Loucy (cell line): ENCODE data around the gene GPR37.

Experiments used
- H2AFZ ChIP-seq: fragments of 200-600 bp; sonication (generic); 2 replicates; pipeline ENCODE4 v1.6.0; 2016; ENCODE audit warnings: antibody characterized with exemption, mild to moderate bottlenecking, low read length, moderate library complexity
- H3F3A ChIP-seq: fragments of 200-600 bp; 2 replicates; pipeline ENCODE4 v1.6.0; 2016; ENCODE audit warnings: antibody characterized with exemption, low read depth, mild to moderate bottlenecking
- H3K27me3 ChIP-seq: fragments of 200-600 bp; sonication (generic); 2 replicates; pipeline ENCODE4 v1.6.1; 2014; ENCODE audit warnings: low read length, mild to moderate bottlenecking; ENCODE audit not compliant: insufficient read depth, poor library complexity, severe bottlenecking
- H3K36me3 ChIP-seq: fragments of 200-600 bp; sonication (generic); 2 replicates; pipeline ENCODE4 v1.6.1; 2016; ENCODE audit warnings: low read length; ENCODE audit not compliant: insufficient read depth
- H3K4me1 ChIP-seq: fragments of 200-600 bp; sonication (generic); 2 replicates; pipeline ENCODE4 v1.5.1; 2014; ENCODE audit warnings: low read length, mild to moderate bottlenecking; ENCODE audit not compliant: insufficient read depth, poor library complexity, severe bottlenecking
- H3K4me2 ChIP-seq: fragments of 200-600 bp; sonication (generic); 2 replicates; pipeline ENCODE4 v1.6.0; 2014; ENCODE audit warnings: antibody characterized with exemption, low read length, low read depth, mild to moderate bottlenecking; ENCODE audit not compliant: poor library complexity, severe bottlenecking
- H3K4me3 ChIP-seq: fragments of 200-600 bp; sonication (generic); 2 replicates; pipeline ENCODE4 v1.5.1; 2014; ENCODE audit warnings: low read length, mild to moderate bottlenecking, mixed read lengths; ENCODE audit not compliant: poor library complexity, severe bottlenecking
- H3K79me2 ChIP-seq: fragments of 200-600 bp; sonication (generic); 2 replicates; pipeline ENCODE4 v1.6.1; 2014; ENCODE audit warnings: low read length; ENCODE audit not compliant: insufficient read depth
- H3K9ac ChIP-seq: fragments of 200-600 bp; sonication (generic); 2 replicates; pipeline ENCODE4 v1.6.0; 2014; ENCODE audit warnings: mild to moderate bottlenecking, low read depth, low read length, moderate library complexity; ENCODE audit not compliant: poor library complexity, severe bottlenecking
- H3K9me2 ChIP-seq: fragments of 200-600 bp; sonication (generic); replicated peaks from 2 replicates; pipeline ENCODE4 v1.6.1; 2016; ENCODE audit warnings: low read depth, low read length, mixed read lengths
- H3K9me3 ChIP-seq: fragments of 200-600 bp; sonication (generic); 2 replicates; pipeline ENCODE4 v1.6.1; 2014; ENCODE audit warnings: mild to moderate bottlenecking, antibody characterized with exemption, low read length, low read depth; ENCODE audit not compliant: insufficient read depth
- H4K20me1 ChIP-seq: fragments of 200-600 bp; sonication (generic); 2 replicates; pipeline ENCODE4 v1.6.0; 2014; ENCODE audit warnings: antibody characterized with exemption, low read length, mild to moderate bottlenecking; ENCODE audit not compliant: insufficient read depth, poor library complexity, severe bottlenecking
- CTCF ChIP-seq: fragments of 200-600 bp; sonication (generic); conservative IDR thresholded peaks from 2 replicates; pipeline ENCODE4 v1.5.1; 2014; ENCODE audit warnings: mild to moderate bottlenecking, antibody characterized with exemption, low read length
- EZH2phosphoT487 ChIP-seq: fragments of 200-600 bp; IDR thresholded peaks from 2 replicates; pipeline ENCODE4 v1.6.1; 2018; ENCODE audit warnings: antibody characterized with exemption, mild to moderate bottlenecking, moderate library complexity, borderline replicate concordance

Gene GPR37

GRCh38 chr7:124761164-124761715 is 4.4 kb downstream of the GPR37 start:
- Histone ChIP-seq H3K4me1 (no peaks in the 10 kb centered on the region), H3K79me2 (no peaks in the 10 kb centered on the region), H4K20me1 (no peaks in the 10 kb centered on the region), H3K27me3 (no peaks in the 10 kb centered on the region), H3K36me3 (no peaks in the 10 kb centered on the region), H3K9me2 (no peaks in the 10 kb centered on the region), H3K4me3 (no peak overlapping the region), H3F3A (no peaks in the 10 kb centered on the region), H2AFZ (no peak overlapping the region), H3K9me3 (no peaks in the 10 kb centered on the region; the same call in 1 of the 2 replicates), H3K9ac (no peak overlapping the region), H3K4me2 (no peak overlapping the region)
- TF ChIP-seq EZH2phosphoT487 (no peak), CTCF (no peak)

- Histone ChIP-seq H4K20me1 (no peaks in the 10 kb centered on the region), H3K4me2 (no peak overlapping the region), H3K9me2 (no peaks in the 10 kb centered on the region), H3K4me3 (no peak overlapping the region), H3K79me2 (no peaks in the 10 kb centered on the region), H3K36me3 (no peaks in the 10 kb centered on the region), H3F3A (no peaks in the 10 kb centered on the region), H3K4me1 (no peaks in the 10 kb centered on the region), H3K9ac (no peak overlapping the region), H2AFZ (no peak overlapping the region), H3K9me3 (no peaks in the 10 kb centered on the region), H3K27me3 (no peaks in the 10 kb centered on the region)
- TF ChIP-seq CTCF (no peak), EZH2phosphoT487 (no peak)
These were observed 7.3 kb downstream of the GPR37 start for GRCh38 chr7:124758327-124758726.

GRCh38 chr7:124754576-124755268 is 10.9 kb downstream of the GPR37 start:
- H3K36me3 ChIP-seq: no peaks in the 10 kb centered on the region
- TF ChIP-seq CTCF: no peak
- no peaks in the 10 kb centered on the region for H3K27me3 ChIP-seq

More at GRCh38 chr7:124754576-124755268, 10.9 kb downstream of the GPR37 start:
- no peaks in the 10 kb centered on the region for H4K20me1 ChIP-seq
- no peak overlapping the region for H2AFZ ChIP-seq
- no peaks in the 10 kb centered on the region for H3F3A ChIP-seq
- H3K9me2 ChIP-seq: no peaks in the 10 kb centered on the region
- no peak overlapping the region for H3K9ac ChIP-seq
- no peak overlapping the region for H3K4me3 ChIP-seq
- no peaks in the 10 kb centered on the region for H3K79me2 ChIP-seq
- H3K4me1 ChIP-seq: no peaks in the 10 kb centered on the region
- no peaks in the 10 kb centered on the region for H3K9me3 ChIP-seq
- H3K4me2 ChIP-seq: no peak overlapping the region
